Esophagus muscularis mucosa (tissue), 4 donors: ENCODE data around the gene MATN4. TPM values are rescaled to one million over a fixed set of nuclear protein-coding genes. Genes with fewer than 3 reads are reported as not detected.

Experiments
- DNase-seq: peaks from one replicate; pipeline ENCODE4 v3.0.0-alpha.2; 2017; ENCODE audit errors: extremely low spot score
- H3K27ac ChIP-seq, 4 donors: fragments of 200-600 bp; sonication (generic); replicated peaks in 1 of 4; 1 replicate in 3 of 4; 2 replicates in 1 of 4; pipeline ENCODE4 v1.5.1; 2016 to 2019; ENCODE audit warnings: mild to moderate bottlenecking in 1 of 4
- H3K27me3 ChIP-seq, 4 donors: fragments of 200-600 bp; sonication (generic); one replicate each; pipeline versions ENCODE4 v1.5.1 to v1.6.0; 2016 to 2019
- H3K36me3 ChIP-seq, 4 donors: fragments of 200-600 bp; sonication (generic); one replicate each; pipeline ENCODE4 v1.5.1; 2016 to 2019
- H3K4me1 ChIP-seq, 4 donors: fragments of 200-600 bp; sonication (generic); one replicate each; pipeline ENCODE4 v1.5.1; 2016 to 2019
- H3K4me3 ChIP-seq, 4 donors: fragments of 200-600 bp; sonication (generic); 1 replicate in 2 of 4; 2 replicates in 2 of 4; pipeline ENCODE4 v1.5.1; 2016 to 2019; ENCODE audit warnings: mild to moderate bottlenecking in 4 of 4, moderate library complexity in 1 of 4
- H3K9me3 ChIP-seq, 4 donors: fragments of 200-600 bp; sonication (generic); 1 replicate in 3 of 4; 2 replicates in 1 of 4; pipeline ENCODE4 v1.5.1; 2016 to 2019
- EP300 ChIP-seq: sonication (generic); formaldehyde crosslinking; IDR thresholded peaks from one replicate; pipeline ENCODE4 v1.6.1; 2017; ENCODE audit warnings: antibody characterized with exemption
- POLR2A ChIP-seq: fragments of 450-650 bp; IDR thresholded peaks from one replicate; pipeline ENCODE4 v1.6.1; 2017; ENCODE audit warnings: antibody characterized with exemption, moderate library complexity, mild to moderate bottlenecking, low read depth
- POLR2AphosphoS5 ChIP-seq, 2 donors: sonication (generic); formaldehyde crosslinking; IDR thresholded peaks; one replicate each; pipeline ENCODE4 v1.6.1; 2017; ENCODE audit warnings: antibody characterized with exemption in 2 of 2
- WGBS: methylation state at CpG from one replicate; pipeline ENCODE4 v1.1.5; 2018; 5-methylcytosine and 5-hydroxymethylcytosine counted together
- intact Hi-C: fragments of 100-400 bp; cut with DNase I; formaldehyde crosslinking; loops from one replicate; pipeline ENCODE4 v1.15.1; 2023
- total RNA-seq, 4 donors: library from RNA; depleted of rRNA; stranded (reverse); fragments of >200 nt; gene quantifications; one replicate each; pipeline versions ENCODE4 v1.1.0 to v1.2.1, GENCODE V29; 2016
- TF ChIP-seq, protein P1 (sequence below), 3 experiments: fragments of 200-600 bp in 2 of 3; fragments of 450-650 bp in 1 of 3; sonication (generic) in 2 of 3; IDR thresholded peaks; one replicate each; pipeline ENCODE4 v1.5.1; 2017 to 2019; ENCODE audit warnings: antibody characterized with exemption in 3 of 3, mild to moderate bottlenecking in 2 of 3, moderate library complexity in 1 of 3

Gene MATN4
- total RNA-seq, 4 donors from 2014 or later, result 0.17 to 0.33 TPM; not detected in 2

DNA sequence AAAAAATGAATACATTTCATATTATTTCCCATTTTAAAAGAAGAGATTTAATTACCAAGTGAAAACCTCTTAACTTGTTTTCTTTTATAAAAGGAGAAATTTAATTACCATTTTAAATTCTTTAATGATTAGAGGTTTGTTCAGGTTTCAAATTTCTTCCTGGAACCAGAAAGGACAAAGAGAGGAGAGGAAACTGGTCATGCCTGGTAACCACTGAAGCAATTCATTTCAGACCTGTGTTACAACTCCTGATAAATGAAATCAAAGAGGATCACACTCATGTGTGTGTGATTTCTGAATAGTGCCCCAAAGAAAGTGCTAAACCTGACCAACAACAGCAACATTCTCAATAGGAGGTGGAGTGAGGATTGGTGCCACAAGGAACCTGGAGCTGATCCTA is 41.1 kb downstream of the MATN4 start:
- H3K27ac ChIP-seq, result no peak overlapping the region
- no peaks in the 10 kb centered on the region for H3K9me3 ChIP-seq
- no peak overlapping the region for H3K4me3 ChIP-seq
- DNase-seq, result no peak
- no peaks in the 10 kb centered on the region for H3K4me1 ChIP-seq
- intact Hi-C loops, result no loop called here
- no peak for TF ChIP-seq EP300
- no peak for TF ChIP-seq POLR2AphosphoS5 (IDR thresholded peaks at IDR 0.05)
- no peak for TF ChIP-seq POLR2A
- TF ChIP-seq, protein P1, sequence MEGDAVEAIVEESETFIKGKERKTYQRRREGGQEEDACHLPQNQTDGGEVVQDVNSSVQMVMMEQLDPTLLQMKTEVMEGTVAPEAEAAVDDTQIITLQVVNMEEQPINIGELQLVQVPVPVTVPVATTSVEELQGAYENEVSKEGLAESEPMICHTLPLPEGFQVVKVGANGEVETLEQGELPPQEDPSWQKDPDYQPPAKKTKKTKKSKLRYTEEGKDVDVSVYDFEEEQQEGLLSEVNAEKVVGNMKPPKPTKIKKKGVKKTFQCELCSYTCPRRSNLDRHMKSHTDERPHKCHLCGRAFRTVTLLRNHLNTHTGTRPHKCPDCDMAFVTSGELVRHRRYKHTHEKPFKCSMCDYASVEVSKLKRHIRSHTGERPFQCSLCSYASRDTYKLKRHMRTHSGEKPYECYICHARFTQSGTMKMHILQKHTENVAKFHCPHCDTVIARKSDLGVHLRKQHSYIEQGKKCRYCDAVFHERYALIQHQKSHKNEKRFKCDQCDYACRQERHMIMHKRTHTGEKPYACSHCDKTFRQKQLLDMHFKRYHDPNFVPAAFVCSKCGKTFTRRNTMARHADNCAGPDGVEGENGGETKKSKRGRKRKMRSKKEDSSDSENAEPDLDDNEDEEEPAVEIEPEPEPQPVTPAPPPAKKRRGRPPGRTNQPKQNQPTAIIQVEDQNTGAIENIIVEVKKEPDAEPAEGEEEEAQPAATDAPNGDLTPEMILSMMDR (IDR thresholded peaks at IDR 0.05), result no peak
- no peaks in the 10 kb centered on the region for H3K36me3 ChIP-seq
- H3K27me3 ChIP-seq, result no peaks in the 10 kb centered on the region

DNA sequence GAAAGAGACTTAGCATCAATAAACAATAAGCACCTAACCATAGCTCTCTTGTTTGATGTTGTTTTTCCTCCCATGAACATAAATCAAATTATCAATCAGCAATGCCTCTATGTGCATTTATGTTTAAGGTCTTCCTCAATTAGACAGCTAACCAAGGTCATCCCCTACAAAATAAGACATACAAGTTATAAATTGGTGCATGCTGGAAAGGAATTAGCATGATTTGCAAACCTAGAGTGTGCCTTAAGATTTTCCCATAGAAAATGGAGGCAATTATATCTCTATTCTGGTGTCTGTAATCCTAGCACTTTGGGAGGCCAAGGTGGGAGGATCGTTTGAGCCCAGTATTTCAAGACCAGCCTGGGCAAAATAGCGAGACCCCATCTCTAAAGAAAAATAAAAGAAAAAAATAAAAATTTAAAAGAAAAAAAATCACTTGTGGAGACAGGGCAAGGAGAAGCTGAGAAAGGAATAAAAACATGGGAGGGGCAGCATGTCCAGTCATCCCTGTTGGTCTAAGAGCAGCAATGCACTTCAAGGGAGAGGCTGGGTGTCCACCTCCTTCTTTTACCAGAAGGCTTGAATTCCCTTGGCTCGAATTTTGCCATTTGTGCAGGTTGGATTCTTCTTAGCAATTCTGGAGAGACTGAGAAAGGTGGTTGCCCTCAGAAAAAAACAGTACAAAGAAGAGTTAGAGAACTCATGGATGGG is 44.4 kb downstream of the MATN4 start:
- TF ChIP-seq POLR2AphosphoS5 (IDR thresholded peaks at IDR 0.05), result no peak
- TF ChIP-seq, protein P1 (IDR thresholded peaks at IDR 0.05), result no peak
- TF ChIP-seq POLR2A, result no peak
- no peak for TF ChIP-seq EP300
- intact Hi-C loops, result no loop called here
- no peaks in the 10 kb centered on the region for H3K9me3 ChIP-seq
- H3K27me3 ChIP-seq, result peaks cover 0 to 15% (median 0%) of the 10 kb centered on the region in 4 donors
- no peaks in the 10 kb centered on the region for H3K4me1 ChIP-seq
- H3K36me3 ChIP-seq, result no peaks in the 10 kb centered on the region
- no peak overlapping the region for H3K27ac ChIP-seq
- H3K4me3 ChIP-seq, result no peak overlapping the region
- WGBS, result 80% methylated on average over 3 of the region's 3 CpGs
- DNase-seq, result no peak

DNA sequence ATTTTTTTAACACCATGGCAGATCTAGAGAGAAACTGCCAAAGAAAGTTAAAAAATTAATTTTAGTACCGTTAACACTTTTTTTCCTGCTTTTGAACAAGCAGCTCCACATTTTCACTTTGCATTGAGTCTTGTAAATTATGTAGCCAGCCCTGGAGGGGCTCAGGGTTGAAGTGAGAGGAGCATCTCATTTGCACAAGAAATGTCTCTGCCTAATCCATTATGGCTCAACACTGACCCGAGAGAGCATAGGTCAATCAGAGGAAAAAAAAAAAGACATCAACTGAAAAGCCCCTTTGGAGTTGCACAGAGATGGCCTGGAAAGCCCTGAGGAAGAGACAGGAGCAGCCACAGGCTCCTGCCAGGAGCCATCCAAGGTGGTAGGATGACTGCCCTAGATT is 49.4 kb downstream of the MATN4 start:
- no peak overlapping the region for H3K4me3 ChIP-seq
- H3K4me1 ChIP-seq, result peaks cover 0 to 16% (median 9%) of the 10 kb centered on the region in 4 donors
- no peak overlapping the region for H3K27ac ChIP-seq
- WGBS, result 52% methylated on average over 2 of the region's 2 CpGs
- intact Hi-C loops, result no loop called here
- no peaks in the 10 kb centered on the region for H3K9me3 ChIP-seq
- H3K36me3 ChIP-seq, result no peaks in the 10 kb centered on the region
- no peak for DNase-seq
- peaks cover 0 to 15% (median 0%) of the 10 kb centered on the region in 4 donors for H3K27me3 ChIP-seq
- TF ChIP-seq, protein P1 (IDR thresholded peaks at IDR 0.05), result no peak

DNA sequence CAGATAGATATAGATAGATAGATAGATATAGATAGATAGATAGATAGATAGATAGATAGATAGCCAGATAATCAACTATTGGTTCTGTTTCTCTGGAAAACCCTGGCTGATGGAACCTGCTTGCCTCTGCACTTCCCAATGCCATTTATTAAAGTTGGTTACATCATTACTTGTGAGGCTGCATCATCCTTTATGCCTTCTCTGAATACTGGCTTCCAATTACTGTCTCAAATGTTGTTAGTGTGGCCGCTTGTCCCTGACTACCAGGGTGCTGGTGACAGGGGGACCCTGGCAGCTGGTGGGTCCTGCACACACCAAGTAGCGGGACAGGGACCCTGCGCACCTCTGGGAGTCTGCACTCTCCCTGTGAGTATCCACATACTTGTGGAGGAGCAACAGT is 49.8 kb downstream of the MATN4 start:
- Histone ChIP-seq H3K27ac (no peak overlapping the region), H3K27me3 (peaks cover 0 to 18% (median 0%) of the 10 kb centered on the region in 4 donors), H3K9me3 (no peaks in the 10 kb centered on the region), H3K4me1 (peaks cover 0 to 17% (median 9%) of the 10 kb centered on the region in 4 donors), H3K4me3 (no peak overlapping the region), H3K36me3 (no peaks in the 10 kb centered on the region)
- TF ChIP-seq, protein P1 (IDR thresholded peaks at IDR 0.05), result no peak
- TF ChIP-seq EP300 (no peak), POLR2AphosphoS5 (IDR thresholded peaks at IDR 0.05) (no peak), POLR2A (no peak)
- intact Hi-C loops, result no loop called here
- DNase-seq, result no peak
- 73% methylated on average over 3 of the region's 3 CpGs for WGBS

DNA sequence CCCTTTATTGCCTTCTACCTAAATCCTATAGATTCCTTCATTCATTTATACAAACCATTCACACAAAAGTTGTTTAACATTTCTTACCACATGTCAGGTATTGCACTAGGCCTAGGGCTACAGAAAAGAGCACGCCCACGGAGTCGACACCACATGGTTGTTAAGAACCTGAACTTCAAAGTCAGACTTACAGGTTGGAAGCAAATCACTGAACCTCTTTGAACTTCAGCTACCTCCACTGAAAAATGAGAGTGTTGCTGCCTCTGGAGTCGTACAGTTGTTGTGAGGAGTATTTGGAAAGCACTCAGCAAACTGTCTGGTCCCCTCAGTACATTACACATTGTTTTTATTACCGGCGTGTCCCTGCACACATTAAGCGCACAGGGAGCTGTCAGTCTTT is 50.4 kb downstream of the MATN4 start:
- Histone ChIP-seq H3K27me3 (peaks cover 0 to 24% (median 0%) of the 10 kb centered on the region in 4 donors), H3K27ac (no peak overlapping the region), H3K4me3 (no peak overlapping the region), H3K4me1 (peaks cover 0 to 17% (median 9%) of the 10 kb centered on the region in 4 donors), H3K9me3 (no peaks in the 10 kb centered on the region), H3K36me3 (no peaks in the 10 kb centered on the region)
- WGBS, result 72% methylated on average over 7 of the region's 7 CpGs
- peak; percentile 84 for DNase-seq
- intact Hi-C loops, result no loop called here
- no peak for TF ChIP-seq POLR2AphosphoS5 (IDR thresholded peaks at IDR 0.05)
- no peak for TF ChIP-seq POLR2A
- no peak for TF ChIP-seq EP300
- TF ChIP-seq, protein P1 (IDR thresholded peaks at IDR 0.05), result no peak
